Central memory CD8-positive, alpha-beta T cell (primary cell): ENCODE measurements around the gene NSL1.

Experiments used
- ATAC-seq: fragments of 150-1000 bp; cut with Tn5 transposase; replicated peaks from 2 replicates; pipeline ENCODE4 v1.10.0; 2022; ENCODE audit warnings: mild to moderate bottlenecking, moderate FRiP score, moderate number of reproducible peaks; ENCODE audit not compliant: poor library complexity, severe bottlenecking; ENCODE audit errors: extremely low read depth
- DNase-seq, 2 donors: peaks; one replicate each; pipeline ENCODE4 v3.0.0; 2021; ENCODE audit warnings: low spot score in 2 of 2
- H3K27ac Mint-ChIP-seq: one replicate; pipeline ENCODE4 v1.8.0; 2022; ENCODE audit warnings: low read depth, mild to moderate bottlenecking, moderate library complexity, mixed read lengths
- H3K27me3 Mint-ChIP-seq: one replicate; pipeline ENCODE4 v1.8.0; 2022; ENCODE audit warnings: mixed read lengths
- H3K36me3 Mint-ChIP-seq: one replicate; pipeline ENCODE4 v1.8.0; 2022; ENCODE audit warnings: mild to moderate bottlenecking, moderate library complexity, mixed read lengths; ENCODE audit not compliant: insufficient read depth
- H3K4me1 Mint-ChIP-seq: one replicate; pipeline ENCODE4 v1.8.0; 2022; ENCODE audit warnings: mixed read lengths
- H3K4me3 Mint-ChIP-seq: one replicate; pipeline ENCODE4 v1.8.0; 2022; ENCODE audit warnings: mild to moderate bottlenecking, moderate library complexity, mixed read lengths
- H3K9me3 Mint-ChIP-seq: one replicate; pipeline ENCODE4 v1.8.0; 2022; ENCODE audit warnings: mixed read lengths

Gene NSL1

GRCh38 chr1:212710566-212710965, 81.0 kb downstream of the NSL1 start:
- ATAC-seq (no peak), DNase-seq (no peak)
- H3K27me3 Mint-ChIP-seq = peaks cover under 1% of the 10 kb centered on the region
- no peaks in the 10 kb centered on the region for H3K36me3 Mint-ChIP-seq
- no peaks in the 10 kb centered on the region for H3K4me1 Mint-ChIP-seq
- no peak overlapping the region for H3K4me3 Mint-ChIP-seq
- no peak overlapping the region for H3K27ac Mint-ChIP-seq
- no peaks in the 10 kb centered on the region for H3K9me3 Mint-ChIP-seq

GRCh38 chr1:212703991-212704564, 87.5 kb downstream of the NSL1 start:
- DNase-seq (no peak), ATAC-seq (no peak)
- Mint-ChIP-seq H3K36me3 (no peaks in the 10 kb centered on the region), H3K27ac (peak overlapping the region; percentile 42), H3K9me3 (no peaks in the 10 kb centered on the region), H3K4me3 (no peak overlapping the region), H3K4me1 (peaks cover 36% of the 10 kb centered on the region), H3K27me3 (no peaks in the 10 kb centered on the region)

- no peak for ATAC-seq
- Mint-ChIP-seq H3K4me3 (no peak overlapping the region), H3K4me1 (peaks cover 47% of the 10 kb centered on the region)
Observed at GRCh38 chr1:212702672-212703071, 88.9 kb downstream of the NSL1 start.

GRCh38 chr1:212701910-212702309, 89.7 kb downstream of the NSL1 start:
- Mint-ChIP-seq H3K4me3 (peak overlapping the region; percentile 78), H3K4me1 (peaks cover 55% of the 10 kb centered on the region), H3K36me3 (no peaks in the 10 kb centered on the region), H3K27me3 (no peaks in the 10 kb centered on the region), H3K27ac (peak overlapping the region; percentile 15), H3K9me3 (no peaks in the 10 kb centered on the region)
- ATAC-seq (no peak), DNase-seq (no peak)

More at GRCh38 chr1:212702672-212703071, 88.9 kb downstream of the NSL1 start:
- Mint-ChIP-seq H3K27ac (peak overlapping the region; percentile 42), H3K9me3 (no peaks in the 10 kb centered on the region), H3K36me3 (no peaks in the 10 kb centered on the region), H3K27me3 (no peaks in the 10 kb centered on the region)
- no peak for DNase-seq

GRCh38 chr1:212700892-212701819, 90.4 kb downstream of the NSL1 start:
- Mint-ChIP-seq H3K27me3 (no peaks in the 10 kb centered on the region), H3K9me3 (no peaks in the 10 kb centered on the region), H3K4me3 (peak overlapping the region; percentile 78), H3K27ac (peak overlapping the region; percentile 15), H3K36me3 (no peaks in the 10 kb centered on the region), H3K4me1 (peaks cover 62% of the 10 kb centered on the region)
- ATAC-seq (peak; percentile 20), DNase-seq (no peak)

- peak in 1 of 2 donors; percentile 21 for DNase-seq
- peak overlapping the region; percentile 78 for H3K4me3 Mint-ChIP-seq
- no peaks in the 10 kb centered on the region for H3K36me3 Mint-ChIP-seq
- H3K9me3 Mint-ChIP-seq = no peaks in the 10 kb centered on the region
- peaks cover 67% of the 10 kb centered on the region for H3K4me1 Mint-ChIP-seq
- H3K27ac Mint-ChIP-seq = no peak overlapping the region
- ATAC-seq = peak; percentile 38
- no peaks in the 10 kb centered on the region for H3K27me3 Mint-ChIP-seq
Observed at GRCh38 chr1:212700223-212700891, 91.2 kb downstream of the NSL1 start.

- no peaks in the 10 kb centered on the region for H3K9me3 Mint-ChIP-seq
- peaks cover 67% of the 10 kb centered on the region for H3K4me1 Mint-ChIP-seq
- H3K27me3 Mint-ChIP-seq = no peaks in the 10 kb centered on the region
- peak within 1 kb of the TSS; percentile 79 for H3K27ac Mint-ChIP-seq
- H3K4me3 Mint-ChIP-seq = peak within 1 kb of the TSS; percentile 78
- ATAC-seq (peak; percentile 30), DNase-seq (no peak)
- no peaks in the 10 kb centered on the region for H3K36me3 Mint-ChIP-seq
Observed at GRCh38 chr1:212699625-212700222, 91.9 kb downstream of the NSL1 start, which contains the start of gene BATF3. TSS of gene BATF3 (minus strand) at chr1:212699840. CDS start at chr1:212699762, 78 bp downstream.

- DNase-seq = no peak
- H3K27me3 Mint-ChIP-seq = no peaks in the 10 kb centered on the region
- H3K9me3 Mint-ChIP-seq = no peaks in the 10 kb centered on the region
- peak overlapping the region; percentile 79 for H3K27ac Mint-ChIP-seq
- no peaks in the 10 kb centered on the region for H3K36me3 Mint-ChIP-seq
- H3K4me1 Mint-ChIP-seq = peaks cover 65% of the 10 kb centered on the region
- ATAC-seq = peak; percentile 52
- H3K4me3 Mint-ChIP-seq = peak overlapping the region; percentile 78
Observed at GRCh38 chr1:212699104-212699624, 92.4 kb downstream of the NSL1 start.

- no peaks in the 10 kb centered on the region for H3K36me3 Mint-ChIP-seq
- no peaks in the 10 kb centered on the region for H3K27me3 Mint-ChIP-seq
- H3K4me1 Mint-ChIP-seq = peaks cover 59% of the 10 kb centered on the region
- H3K4me3 Mint-ChIP-seq = peak overlapping the region; percentile 78
- ATAC-seq (no peak), DNase-seq (no peak)
- peak overlapping the region; percentile 79 for H3K27ac Mint-ChIP-seq
- H3K9me3 Mint-ChIP-seq = no peaks in the 10 kb centered on the region
Observed at GRCh38 chr1:212698467-212699103, 93.0 kb downstream of the NSL1 start.

- Mint-ChIP-seq H3K36me3 (no peaks in the 10 kb centered on the region), H3K9me3 (no peaks in the 10 kb centered on the region), H3K27ac (peak overlapping the region; percentile 14), H3K27me3 (no peaks in the 10 kb centered on the region), H3K4me1 (peaks cover 46% of the 10 kb centered on the region), H3K4me3 (peak overlapping the region; percentile 51)
- ATAC-seq = no peak
- DNase-seq = no peak
Observed at GRCh38 chr1:212696721-212697331, 94.8 kb downstream of the NSL1 start.

- no peak overlapping the region for H3K4me3 Mint-ChIP-seq
- H3K4me1 Mint-ChIP-seq = peaks cover 23% of the 10 kb centered on the region
- H3K27ac Mint-ChIP-seq = no peak overlapping the region
- no peak for ATAC-seq
- H3K9me3 Mint-ChIP-seq = no peaks in the 10 kb centered on the region
- H3K36me3 Mint-ChIP-seq = no peaks in the 10 kb centered on the region
- no peaks in the 10 kb centered on the region for H3K27me3 Mint-ChIP-seq
- no peak for DNase-seq
Observed at GRCh38 chr1:212692774-212693644, 98.6 kb downstream of the NSL1 start.
